ENCODE measurements around the gene COASY.
A peak's percentile ranks its signal among the peaks of the same experiment; 100 is the strongest.

The COASY gene

GRCh38 chr17:42517516-42517915 is 44.4 kb upstream of the COASY start:
- no peaks in the 10 kb centered on the region for H3K9me3 ChIP-seq (ENCODE audit: insufficient read depth, low read length, severe bottlenecking)
- H3K27me3 ChIP-seq (ENCODE audit: insufficient read depth, low read length, poor library complexity): peaks cover 4% of the 10 kb centered on the region
- no peak overlapping the region for H3K9ac ChIP-seq (ENCODE audit: low read depth, low read length)
- ATAC-seq (ENCODE audit: insufficient read depth, low read depth) (peak; percentile 94), DNase-seq (peak; percentile 82)
- TF ChIP-seq EZH2 (IDR thresholded peaks at IDR 0.05; ENCODE audit: borderline replicate concordance, low read depth, low read length, severe bottlenecking): no peak
- TF ChIP-seq CTCF (IDR thresholded peaks at IDR 0.05; ENCODE audit: borderline replicate concordance, extremely low read depth, low read length, poor library complexity, severe bottlenecking): peak; percentile 100
- H3K4me3 ChIP-seq (ENCODE audit: low read depth in 1 of 2, low read length in 2 of 2): no peak overlapping the region
- H4K20me1 ChIP-seq (ENCODE audit: insufficient read depth, low read length): no peaks in the 10 kb centered on the region
- H3K4me1 ChIP-seq (ENCODE audit: insufficient read depth, low read length): peaks cover 3% of the 10 kb centered on the region; the same call in 1 of the 2 replicates
- H3K79me2 ChIP-seq (ENCODE audit: insufficient read depth, low read length): no peaks in the 10 kb centered on the region
- no peak overlapping the region for H2AFZ ChIP-seq (ENCODE audit: low read depth, low read length)
- H3K4me2 ChIP-seq (ENCODE audit: insufficient read depth, low read length): no peak overlapping the region
- H3K27ac ChIP-seq (ENCODE audit: low read length): no peak overlapping the region
- H3K36me3 ChIP-seq (ENCODE audit: insufficient read depth, low read length): no peaks in the 10 kb centered on the region

- no peaks in the 10 kb centered on the region for H3K79me2 ChIP-seq (ENCODE audit: insufficient read depth, low read length)
- H3K27me3 ChIP-seq (ENCODE audit: insufficient read depth, low read length, poor library complexity): peaks cover 4% of the 10 kb centered on the region
- H3K9me3 ChIP-seq (ENCODE audit: insufficient read depth, low read length, severe bottlenecking): no peaks in the 10 kb centered on the region
- no peak overlapping the region for H3K4me3 ChIP-seq (ENCODE audit: low read depth in 1 of 2, low read length in 2 of 2)
- TF ChIP-seq EZH2 (IDR thresholded peaks at IDR 0.05; ENCODE audit: borderline replicate concordance, low read depth, low read length, severe bottlenecking) (no peak), CTCF (IDR thresholded peaks at IDR 0.05; ENCODE audit: borderline replicate concordance, extremely low read depth, low read length, poor library complexity, severe bottlenecking) (no peak)
- no peak for ATAC-seq (ENCODE audit: insufficient read depth, low read depth)
- no peak overlapping the region for H3K9ac ChIP-seq (ENCODE audit: low read depth, low read length)
- DNase-seq: no peak
- H2AFZ ChIP-seq (ENCODE audit: low read depth, low read length): no peak overlapping the region
- H4K20me1 ChIP-seq (ENCODE audit: insufficient read depth, low read length): no peaks in the 10 kb centered on the region
- H3K36me3 ChIP-seq (ENCODE audit: insufficient read depth, low read length): no peaks in the 10 kb centered on the region
- no peak overlapping the region for H3K27ac ChIP-seq (ENCODE audit: low read length)
- peaks cover 3% of the 10 kb centered on the region; the same call in 1 of the 2 replicates for H3K4me1 ChIP-seq (ENCODE audit: insufficient read depth, low read length)
- H3K4me2 ChIP-seq (ENCODE audit: insufficient read depth, low read length): no peak overlapping the region
Observed at GRCh38 chr17:42518046-42518754, 43.7 kb upstream of the COASY start.

DNA sequence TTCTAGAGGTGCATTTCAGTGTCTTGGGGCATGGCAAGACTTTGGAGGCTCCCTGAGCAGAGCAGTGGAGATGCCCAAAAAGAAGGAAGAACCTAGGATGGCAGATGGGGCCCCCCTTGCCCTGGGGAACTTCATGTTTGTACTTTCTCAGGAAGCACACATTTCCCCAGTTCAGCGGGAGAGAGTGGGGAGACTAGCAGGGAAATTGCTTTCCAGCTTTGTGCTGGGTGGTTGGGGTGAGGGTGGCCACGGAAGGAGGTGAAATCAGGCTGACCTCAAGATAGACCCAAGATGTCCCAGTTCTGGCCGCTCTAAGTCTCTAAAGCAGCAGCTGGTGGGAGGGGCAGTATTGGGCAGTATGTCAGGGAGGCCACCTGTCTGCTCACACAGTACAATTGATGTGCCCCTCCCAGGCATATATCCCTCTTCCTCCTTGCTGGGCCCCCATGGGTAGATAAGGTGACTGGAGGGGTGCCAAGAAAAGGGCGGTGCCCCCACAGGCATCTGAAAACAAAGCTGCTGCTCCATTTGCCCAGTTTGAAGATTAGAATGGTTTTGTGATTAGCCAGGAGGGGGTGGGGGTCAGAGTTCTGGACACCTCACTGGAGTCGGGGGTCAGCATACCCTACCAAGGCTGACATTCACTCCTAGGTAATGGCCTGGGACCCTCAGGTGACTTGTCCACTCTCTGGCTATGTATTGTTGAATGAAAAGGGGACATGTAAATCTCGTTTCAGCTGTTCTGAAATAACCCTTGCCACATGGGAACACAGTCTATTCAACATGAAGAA is 43.0 kb upstream of the COASY start:
- H3K27ac ChIP-seq (ENCODE audit: low read length): no peak overlapping the region
- no peaks in the 10 kb centered on the region for H3K9me3 ChIP-seq (ENCODE audit: insufficient read depth, low read length, severe bottlenecking)
- peaks cover 4% of the 10 kb centered on the region for H3K27me3 ChIP-seq (ENCODE audit: insufficient read depth, low read length, poor library complexity)
- peaks cover 3% of the 10 kb centered on the region; the same call in 1 of the 2 replicates for H3K4me1 ChIP-seq (ENCODE audit: insufficient read depth, low read length)
- H3K4me3 ChIP-seq (ENCODE audit: low read depth in 1 of 2, low read length in 2 of 2): no peak overlapping the region
- no peak for ATAC-seq (ENCODE audit: insufficient read depth, low read depth)
- no peaks in the 10 kb centered on the region for H3K36me3 ChIP-seq (ENCODE audit: insufficient read depth, low read length)
- H3K4me2 ChIP-seq (ENCODE audit: insufficient read depth, low read length): no peak overlapping the region
- H3K9ac ChIP-seq (ENCODE audit: low read depth, low read length): no peak overlapping the region
- H3K79me2 ChIP-seq (ENCODE audit: insufficient read depth, low read length): no peaks in the 10 kb centered on the region
- no peaks in the 10 kb centered on the region for H4K20me1 ChIP-seq (ENCODE audit: insufficient read depth, low read length)
- TF ChIP-seq EZH2 (IDR thresholded peaks at IDR 0.05; ENCODE audit: borderline replicate concordance, low read depth, low read length, severe bottlenecking) (no peak), CTCF (IDR thresholded peaks at IDR 0.05; ENCODE audit: borderline replicate concordance, extremely low read depth, low read length, poor library complexity, severe bottlenecking) (no peak)
- no peak for DNase-seq
- H2AFZ ChIP-seq (ENCODE audit: low read depth, low read length): no peak overlapping the region

All from DND-41 (cell line).